Breast epithelium (tissue), 4 donors: ENCODE results near the gene C1orf210. TPM values are rescaled to one million over a fixed set of nuclear protein-coding genes. Genes with fewer than 3 reads are reported as not detected.

ENCODE experiments used
- DNase-seq, 2 donors: peaks; one replicate each; pipeline ENCODE4 v3.0.0-alpha.2; 2019; ENCODE audit warnings: low spot score in 2 of 2
- H3K27ac ChIP-seq, 2 donors: fragments of 200-600 bp; sonication (generic) in 1 of 2; one replicate each; pipeline ENCODE4 v1.5.1; 2016 to 2019; ENCODE audit warnings: mild to moderate bottlenecking in 1 of 2
- H3K27me3 ChIP-seq, 2 donors: fragments of 200-600 bp; sonication (generic) in 1 of 2; one replicate each; pipeline versions ENCODE4 v1.5.1 to v1.6.0; 2017 to 2019; ENCODE audit warnings: control low read depth in 1 of 2, mild to moderate bottlenecking in 1 of 2
- H3K36me3 ChIP-seq: fragments of 200-600 bp; one replicate; pipeline ENCODE4 v1.5.1; 2019
- H3K4me1 ChIP-seq, 2 donors: fragments of 200-600 bp; sonication (generic); one replicate each; pipeline ENCODE4 v1.5.1; 2016 to 2019; ENCODE audit warnings: control low read depth in 1 of 2
- H3K4me3 ChIP-seq, 3 donors: fragments of 200-600 bp; sonication (generic); 1 replicate in 2 of 3; 2 replicates in 1 of 3; pipeline ENCODE4 v1.5.1; 2016 to 2019; ENCODE audit warnings: mild to moderate bottlenecking in 3 of 3, moderate library complexity in 2 of 3
- H3K9me3 ChIP-seq, 2 donors: fragments of 200-600 bp; sonication (generic) in 1 of 2; one replicate each; pipeline ENCODE4 v1.5.1; 2016 to 2019; ENCODE audit warnings: control low read depth in 1 of 2
- CTCF ChIP-seq, 3 donors: fragments of 450-650 bp; IDR thresholded peaks; one replicate each; pipeline ENCODE4 v1.5.1; 2016 to 2017; ENCODE audit warnings: antibody characterized with exemption in 3 of 3, mild to moderate bottlenecking in 3 of 3, moderate library complexity in 3 of 3
- POLR2A ChIP-seq: fragments of 450-650 bp; IDR thresholded peaks from one replicate; pipeline ENCODE4 v1.6.1; 2016; ENCODE audit warnings: antibody characterized with exemption, mild to moderate bottlenecking, moderate library complexity
- POLR2AphosphoS5 ChIP-seq, 3 donors: sonication (generic); formaldehyde crosslinking; IDR thresholded peaks; one replicate each; pipeline ENCODE4 v1.6.1; 2017; ENCODE audit warnings: antibody characterized with exemption in 3 of 3
- intact Hi-C: fragments of 100-400 bp; cut with DNase I; formaldehyde crosslinking; loops from one replicate; pipeline ENCODE4 v1.15.1; 2023; ENCODE audit warnings: low total_unique reads
- total RNA-seq, 3 donors: library from RNA; depleted of rRNA; stranded (reverse); fragments of >200 nt; gene quantifications; one replicate each; pipeline ENCODE4 v1.1.0, GENCODE V29; 2016

Gene C1orf210
- total RNA-seq, 3 donors from 2014 or later = 7.2 to 31.3 TPM; not detected in 1

DNA sequence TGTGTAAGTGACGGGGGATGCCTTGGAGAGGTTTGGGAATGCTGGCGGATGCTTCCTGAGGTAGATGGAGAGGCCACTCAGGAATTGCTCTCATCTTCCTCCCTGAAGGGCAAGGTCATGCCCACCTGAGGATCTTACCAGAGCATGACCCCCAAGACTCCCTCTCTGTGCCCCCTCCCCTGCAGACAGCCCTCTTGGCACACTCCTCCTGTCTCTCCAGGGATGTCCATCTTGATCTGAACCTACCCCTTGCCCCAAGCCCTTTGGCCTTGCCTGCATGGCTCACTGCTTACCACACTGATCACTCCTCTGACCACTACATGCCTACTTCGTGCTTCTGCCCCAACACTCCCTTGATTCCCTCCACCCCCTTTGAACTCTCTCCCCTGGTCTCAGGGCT is 34.4 kb upstream of the C1orf210 start:
- TF ChIP-seq CTCF (IDR thresholded peaks at IDR 0.05) (no peak), POLR2AphosphoS5 (IDR thresholded peaks at IDR 0.05) (no peak), POLR2A (no peak)
- intact Hi-C loops = no loop called here
- H3K27me3 ChIP-seq = no peaks in the 10 kb centered on the region
- peaks cover 0 to 4% of the 10 kb centered on the region in 2 donors for H3K9me3 ChIP-seq
- no peak overlapping the region for H3K27ac ChIP-seq
- H3K4me3 ChIP-seq = no peak overlapping the region
- DNase-seq = peak in 1 of 2 donors; percentile 34
- no peaks in the 10 kb centered on the region for H3K4me1 ChIP-seq
- H3K36me3 ChIP-seq = no peaks in the 10 kb centered on the region

DNA sequence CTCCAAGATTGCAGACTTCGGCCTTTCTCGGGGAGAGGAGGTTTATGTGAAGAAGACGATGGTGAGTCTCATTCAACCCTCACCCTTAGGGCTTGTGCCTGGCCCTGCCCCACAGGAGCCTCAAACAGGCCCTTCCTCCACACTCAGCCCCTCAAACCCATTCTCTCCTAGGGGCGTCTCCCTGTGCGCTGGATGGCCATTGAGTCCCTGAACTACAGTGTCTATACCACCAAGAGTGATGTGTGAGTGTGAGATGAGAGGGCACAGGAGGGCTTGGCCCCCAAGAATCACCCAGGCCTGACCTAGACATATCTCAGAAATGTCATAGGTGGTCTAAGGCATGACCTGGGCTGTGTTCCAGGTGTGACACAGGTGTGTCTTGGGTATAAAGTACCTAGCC is 33.9 kb upstream of the C1orf210 start:
- Histone ChIP-seq H3K4me3 (no peak overlapping the region), H3K4me1 (no peaks in the 10 kb centered on the region), H3K36me3 (no peaks in the 10 kb centered on the region), H3K27me3 (no peaks in the 10 kb centered on the region), H3K27ac (no peak overlapping the region), H3K9me3 (no peaks in the 10 kb centered on the region)
- no peak for TF ChIP-seq CTCF (IDR thresholded peaks at IDR 0.05)
- TF ChIP-seq POLR2A = no peak
- intact Hi-C loops = no loop called here
- peak in 1 of 2 donors; percentile 36 for DNase-seq

GRCh38 chr1:43318831-43319230 is 33.5 kb upstream of the C1orf210 start:
- Histone ChIP-seq H3K27ac (no peak overlapping the region), H3K9me3 (no peaks in the 10 kb centered on the region), H3K4me3 (no peak overlapping the region), H3K4me1 (no peaks in the 10 kb centered on the region), H3K36me3 (no peaks in the 10 kb centered on the region), H3K27me3 (no peaks in the 10 kb centered on the region)
- peak in 1 of 2 donors; percentile 7 for DNase-seq
- TF ChIP-seq POLR2AphosphoS5 (IDR thresholded peaks at IDR 0.05) (no peak), CTCF (IDR thresholded peaks at IDR 0.05) (no peak), POLR2A (no peak)
- intact Hi-C loops = no loop called here

DNA sequence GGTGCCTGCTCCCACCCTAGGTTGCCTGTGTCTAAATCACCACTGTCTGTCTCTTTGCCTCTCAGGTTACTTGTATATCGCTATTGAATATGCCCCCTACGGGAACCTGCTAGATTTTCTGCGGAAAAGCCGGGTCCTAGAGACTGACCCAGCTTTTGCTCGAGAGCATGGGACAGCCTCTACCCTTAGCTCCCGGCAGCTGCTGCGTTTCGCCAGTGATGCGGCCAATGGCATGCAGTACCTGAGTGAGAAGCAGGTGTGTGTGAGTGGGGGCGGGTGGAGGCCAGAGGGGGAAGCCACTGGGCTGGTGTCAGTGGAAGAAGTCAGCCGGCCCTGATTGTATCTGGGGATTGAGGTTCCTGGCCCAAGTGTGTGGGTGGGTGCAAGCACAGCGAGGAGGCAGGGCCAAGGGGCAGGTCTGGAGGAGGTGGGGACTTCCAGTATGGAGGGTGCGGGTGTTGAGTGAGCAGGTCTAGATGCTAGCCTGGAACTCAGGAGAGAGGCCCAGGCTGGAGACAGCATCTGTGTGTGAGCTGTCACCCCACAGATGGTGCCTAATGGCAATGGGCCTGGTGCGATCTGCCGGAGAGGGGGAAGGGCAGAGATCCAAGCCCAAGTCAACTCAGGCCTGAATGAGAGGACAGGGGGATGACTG is 32.6 kb upstream of the C1orf210 start:
- Histone ChIP-seq H3K27ac (no peak overlapping the region), H3K36me3 (no peaks in the 10 kb centered on the region), H3K27me3 (no peaks in the 10 kb centered on the region), H3K4me1 (no peaks in the 10 kb centered on the region), H3K9me3 (no peaks in the 10 kb centered on the region), H3K4me3 (no peak overlapping the region)
- intact Hi-C loops = no loop called here
- peak in 1 of 2 donors; percentile 44 for DNase-seq
- no peak for TF ChIP-seq CTCF (IDR thresholded peaks at IDR 0.05)
- TF ChIP-seq POLR2A = no peak
- no peak for TF ChIP-seq POLR2AphosphoS5 (IDR thresholded peaks at IDR 0.05)

- Histone ChIP-seq H3K27ac (no peak overlapping the region), H3K27me3 (no peaks in the 10 kb centered on the region), H3K4me3 (no peak overlapping the region), H3K4me1 (no peaks in the 10 kb centered on the region), H3K9me3 (no peaks in the 10 kb centered on the region), H3K36me3 (no peaks in the 10 kb centered on the region)
- no peak for TF ChIP-seq CTCF (IDR thresholded peaks at IDR 0.05)
- no peak for TF ChIP-seq POLR2A
- TF ChIP-seq POLR2AphosphoS5 (IDR thresholded peaks at IDR 0.05) = no peak
- intact Hi-C loops = no loop called here
- DNase-seq = peak in 1 of 2 donors; percentile 40
Observed at GRCh38 chr1:43316738-43317520, 31.5 kb upstream of the C1orf210 start.
